Prostate gland (tissue), 2 donors: Measurements from ENCODE around the gene PTPRC. TPM values are rescaled to one million over a fixed set of nuclear protein-coding genes. Genes with fewer than 3 reads are reported as not detected.
A peak's percentile ranks its signal among the peaks of the same experiment; 100 is the strongest.

Experiments
- DNase-seq: peaks from one replicate; pipeline ENCODE4 v3.0.0-alpha.2; 2019; ENCODE audit warnings: low spot score
- H3K27ac ChIP-seq, 2 donors: fragments of 200-600 bp; sonication (generic); 2 replicates each; pipeline ENCODE4 v1.5.1; 2017 to 2019
- H3K27me3 ChIP-seq: fragments of 200-600 bp; sonication (generic); replicated peaks from 2 replicates; pipeline ENCODE4 v1.5.1; 2019; ENCODE audit not compliant: insufficient read depth
- H3K36me3 ChIP-seq, 2 donors: fragments of 200-600 bp; sonication (generic); 1 replicate in 1 of 2; 2 replicates in 1 of 2; pipeline versions ENCODE4 v1.5.1 to v1.8.1; 2017 to 2019
- H3K4me1 ChIP-seq: fragments of 200-600 bp; sonication (generic); replicated peaks from 2 replicates; pipeline ENCODE4 v1.5.1; 2019
- H3K4me3 ChIP-seq, 2 donors: fragments of 200-600 bp; sonication (generic); 2 replicates each; pipeline ENCODE4 v1.5.1; 2017 to 2019
- H3K9me3 ChIP-seq: fragments of 200-600 bp; sonication (generic); 2 replicates; pipeline ENCODE4 v1.5.1; 2017
- CTCF ChIP-seq, 4 experiments: fragments of 200-600 bp in 2 of 4; fragments of 450-650 bp in 2 of 4; sonication (generic) in 2 of 4; IDR thresholded peaks; 1 replicate in 3 of 4; 2 replicates in 1 of 4; pipeline ENCODE4 v1.5.1; 2016 to 2019; ENCODE audit warnings: antibody characterized with exemption in 4 of 4, mild to moderate bottlenecking in 2 of 4, moderate library complexity in 2 of 4
- POLR2A ChIP-seq: fragments of 450-650 bp; IDR thresholded peaks from one replicate; pipeline ENCODE4 v1.6.1; 2016; ENCODE audit warnings: antibody characterized with exemption, mild to moderate bottlenecking
- POLR2AphosphoS5 ChIP-seq: sonication (generic); formaldehyde crosslinking; IDR thresholded peaks from one replicate; pipeline ENCODE4 v1.6.1; 2017; ENCODE audit warnings: antibody characterized with exemption
- WGBS: methylation state at CpG from one replicate; pipeline ENCODE4 v1.1.5; 2018; 5-methylcytosine and 5-hydroxymethylcytosine counted together
- intact Hi-C: fragments of 100-400 bp; cut with DNase I; formaldehyde crosslinking; loops from one replicate; pipeline ENCODE4 v1.14.2; 2022
- total RNA-seq, 2 donors: library from RNA; depleted of rRNA; stranded (reverse); fragments of >200 nt; gene quantifications; one replicate each; pipeline ENCODE4 v1.1.0, GENCODE V29; 2016

Gene PTPRC
- total RNA-seq, 2 donors from 2014 or later, result 8.9 to 9.5 TPM

GRCh38 chr1:198771563-198772153, 132.8 kb downstream of the PTPRC start:
- Histone ChIP-seq H3K4me1 (no peaks in the 10 kb centered on the region), H3K27ac (no peak overlapping the region), H3K4me3 (no peak overlapping the region), H3K9me3 (no peaks in the 10 kb centered on the region), H3K36me3 (no peaks in the 10 kb centered on the region), H3K27me3 (no peaks in the 10 kb centered on the region)
- intact Hi-C loops, result no loop called here
- no peak for DNase-seq
- TF ChIP-seq POLR2A (no peak), CTCF (IDR thresholded peaks at IDR 0.05) (peak in 1 of 4 experiments; percentile 31)
- 68% methylated on average over 3 of the region's 3 CpGs for WGBS

- TF ChIP-seq POLR2A, result no peak
- TF ChIP-seq POLR2AphosphoS5, result no peak
- no peak for TF ChIP-seq CTCF (IDR thresholded peaks at IDR 0.05)
- Histone ChIP-seq H3K27me3 (no peaks in the 10 kb centered on the region), H3K27ac (no peak overlapping the region), H3K4me1 (no peaks in the 10 kb centered on the region), H3K4me3 (no peak overlapping the region), H3K9me3 (no peaks in the 10 kb centered on the region), H3K36me3 (no peaks in the 10 kb centered on the region)
- no peak for DNase-seq
- intact Hi-C loops, result no loop called here
Observed at GRCh38 chr1:198772626-198773025, 133.8 kb downstream of the PTPRC start.

GRCh38 chr1:198773030-198773429, 134.2 kb downstream of the PTPRC start:
- TF ChIP-seq POLR2AphosphoS5, result no peak
- TF ChIP-seq CTCF (IDR thresholded peaks at IDR 0.05), result no peak
- TF ChIP-seq POLR2A, result no peak
- no peaks in the 10 kb centered on the region for H3K9me3 ChIP-seq
- no peaks in the 10 kb centered on the region for H3K36me3 ChIP-seq
- no peak overlapping the region for H3K4me3 ChIP-seq
- H3K27ac ChIP-seq, result no peak overlapping the region
- DNase-seq, result no peak
- no peaks in the 10 kb centered on the region for H3K4me1 ChIP-seq
- no peaks in the 10 kb centered on the region for H3K27me3 ChIP-seq
- WGBS, result 86% methylated on average over 1 of the region's 1 CpG
- intact Hi-C loops, result no loop called here

- H3K36me3 ChIP-seq, result no peaks in the 10 kb centered on the region
- TF ChIP-seq CTCF (IDR thresholded peaks at IDR 0.05), result no peak
- no peak for TF ChIP-seq POLR2A
- TF ChIP-seq POLR2AphosphoS5, result no peak
- H3K27me3 ChIP-seq, result no peaks in the 10 kb centered on the region
- H3K9me3 ChIP-seq, result no peaks in the 10 kb centered on the region
- intact Hi-C loops, result no loop called here
- H3K4me1 ChIP-seq, result no peaks in the 10 kb centered on the region
- no peak overlapping the region for H3K4me3 ChIP-seq
- 96% methylated on average over 3 of the region's 3 CpGs for WGBS
- DNase-seq, result no peak
- H3K27ac ChIP-seq, result no peak overlapping the region
Observed at GRCh38 chr1:198773523-198773922, 134.7 kb downstream of the PTPRC start.

- H3K4me3 ChIP-seq, result no peak overlapping the region
- H3K9me3 ChIP-seq, result no peaks in the 10 kb centered on the region
- no peak overlapping the region for H3K27ac ChIP-seq
- intact Hi-C loops, result no loop called here
- H3K4me1 ChIP-seq, result no peaks in the 10 kb centered on the region
- no peak for DNase-seq
- no peak for TF ChIP-seq POLR2AphosphoS5
- no peak for TF ChIP-seq CTCF (IDR thresholded peaks at IDR 0.05)
- WGBS, result 58% methylated on average over 2 of the region's 2 CpGs
- H3K27me3 ChIP-seq, result no peaks in the 10 kb centered on the region
- no peaks in the 10 kb centered on the region for H3K36me3 ChIP-seq
Observed at GRCh38 chr1:198774421-198774820, 135.6 kb downstream of the PTPRC start.
